ENCODE measurements around the gene MEGF11. TPM values are rescaled to one million over a fixed set of nuclear protein-coding genes. Genes with fewer than 3 reads are reported as not detected.

Gene MEGF11
- total and polyA plus RNA-seq, 2 donors (not counting 1 experiment from before 2014, with no cell fraction given): under 0.01 TPM; not detected in 1

GRCh38 chr15:66238318-66238717, 15.2 kb downstream of the MEGF11 start:
- Histone ChIP-seq H3K4me1 (ENCODE audit: control insufficient read depth, extremely low read depth, insufficient read depth, low read length) (no peaks in the 10 kb centered on the region), H3K79me2 (ENCODE audit: control insufficient read depth, insufficient read depth, low read length) (no peaks in the 10 kb centered on the region), H4K20me1 (ENCODE audit: control insufficient read depth, extremely low read depth, insufficient read depth, low read length) (no peaks in the 10 kb centered on the region), H3K4me2 (ENCODE audit: extremely low read depth, insufficient read depth, low read length) (no peak overlapping the region), H3K9me3 (ENCODE audit: control insufficient read depth, insufficient read depth, low read depth, low read length) (no peaks in the 10 kb centered on the region), H3K27me3 (ENCODE audit: control insufficient read depth, insufficient read depth, low read length) (peaks cover 16% of the 10 kb centered on the region), H3K9ac (ENCODE audit: insufficient read depth, low read length) (no peak overlapping the region), H2AFZ (ENCODE audit: low read length) (no peak overlapping the region), H3K4me3 (replicated peaks in 1 of 4; ENCODE audit: control extremely low read depth in 1 of 4, insufficient read depth in 1 of 4, low read depth in 3 of 4, low read length in 4 of 4) (no peak overlapping the region), H3K27ac (ENCODE audit: insufficient read depth, low read length) (no peak overlapping the region), H3K36me3 (ENCODE audit: control insufficient read depth, insufficient read depth, low read length) (no peaks in the 10 kb centered on the region)
- TF ChIP-seq CTCF (conservative IDR thresholded peaks at IDR 0.05 in 1 of 2, IDR thresholded peaks at IDR 0.05 in 1 of 2; ENCODE audit: low read depth in 1 of 2, low read length in 2 of 2): no peak
- no peak for TF ChIP-seq EZH2 (IDR thresholded peaks at IDR 0.05; ENCODE audit: low read length, missing control alignments)
- no peak for DNase-seq (ENCODE audit: low read depth in 2 of 2)

- H2AFZ ChIP-seq (ENCODE audit: low read length): no peak overlapping the region
Observed at GRCh38 chr15:66237513-66238235, 15.9 kb downstream of the MEGF11 start.

More at GRCh38 chr15:66237513-66238235, 15.9 kb downstream of the MEGF11 start:
- Histone ChIP-seq H3K36me3 (ENCODE audit: control insufficient read depth, insufficient read depth, low read length) (no peaks in the 10 kb centered on the region), H3K79me2 (ENCODE audit: control insufficient read depth, insufficient read depth, low read length) (no peaks in the 10 kb centered on the region), H3K9me3 (ENCODE audit: control insufficient read depth, insufficient read depth, low read depth, low read length) (no peaks in the 10 kb centered on the region), H3K4me1 (ENCODE audit: control insufficient read depth, extremely low read depth, insufficient read depth, low read length) (no peaks in the 10 kb centered on the region), H3K4me2 (ENCODE audit: extremely low read depth, insufficient read depth, low read length) (no peak overlapping the region), H3K9ac (ENCODE audit: insufficient read depth, low read length) (no peak overlapping the region), H4K20me1 (ENCODE audit: control insufficient read depth, extremely low read depth, insufficient read depth, low read length) (no peaks in the 10 kb centered on the region), H3K27me3 (ENCODE audit: control insufficient read depth, insufficient read depth, low read length) (peaks cover 11% of the 10 kb centered on the region), H3K27ac (ENCODE audit: insufficient read depth, low read length) (no peak overlapping the region), H3K4me3 (replicated peaks in 1 of 4; ENCODE audit: control extremely low read depth in 1 of 4, insufficient read depth in 1 of 4, low read depth in 3 of 4, low read length in 4 of 4) (no peak overlapping the region)
- TF ChIP-seq EZH2 (IDR thresholded peaks at IDR 0.05; ENCODE audit: low read length, missing control alignments) (no peak), CTCF (conservative IDR thresholded peaks at IDR 0.05 in 1 of 2, IDR thresholded peaks at IDR 0.05 in 1 of 2; ENCODE audit: low read depth in 1 of 2, low read length in 2 of 2) (no peak)
- no peak for DNase-seq (ENCODE audit: low read depth in 2 of 2)
